ENCODE results near the gene WNK1. TPM values are rescaled to one million over a fixed set of nuclear protein-coding genes. Genes with fewer than 3 reads are reported as not detected.

The WNK1 gene
- total RNA-seq, 1 experiment from 2014 or later, result 117 TPM

- Mint-ChIP-seq H3K36me3 (ENCODE audit: insufficient read depth in 1 of 3, low read depth in 3 of 3) (peaks cover 32 to 82% (median 63%) of the 10 kb centered on the region in 3 experiments; a peak in 6 of 7 replicates), H3K4me3 (no peak overlapping the region), H3K27ac (peak overlapping the region; percentile 0 to 36 (median 34); a peak in 4 of 7 replicates)
Observed at GRCh38 chr12:905261-906031, 153.1 kb downstream of the WNK1 start.

More at GRCh38 chr12:905261-906031, 153.1 kb downstream of the WNK1 start:
- DNase-seq, result no peak
- H3K79me2 ChIP-seq (ENCODE audit: insufficient read depth, low read length), result no peaks in the 10 kb centered on the region
- no CpG with 5 or more reads among the region's 9 CpGs for WGBS (ENCODE audit: extremely low coverage, insufficient read length, low lambda C conversion rate)
- H3K23ac ChIP-seq (ENCODE audit: insufficient read length, low read depth, low read length), result no peak overlapping the region
- no peaks in the 10 kb centered on the region for H3K27me3 Mint-ChIP-seq (ENCODE audit: low read depth)
- H2BK20ac ChIP-seq (ENCODE audit: low read depth, low read length, poor library complexity, severe bottlenecking), result no peak overlapping the region
- no peak overlapping the region for H4K91ac ChIP-seq (ENCODE audit: insufficient read length, low read depth, low read length)
- peaks cover 0 to 10% of the 10 kb centered on the region in 2 experiments; a peak in 2 of 4 replicates for H3K4me1 Mint-ChIP-seq
- H3K23me2 ChIP-seq (ENCODE audit: insufficient read length, low read depth, low read length, poor library complexity, severe bottlenecking), result no peaks in the 10 kb centered on the region
- H4K8ac ChIP-seq (replicated peaks; ENCODE audit: insufficient read length, low read depth, low read length), result no peak overlapping the region
- H3K4ac ChIP-seq (ENCODE audit: low read depth, low read length), result no peak overlapping the region
- H3K4me1 ChIP-seq (ENCODE audit: insufficient read depth, low read length), result no peaks in the 10 kb centered on the region
- H2AK5ac ChIP-seq (ENCODE audit: insufficient read length, low read length), result no peak overlapping the region
- no peak overlapping the region for H3T11ph ChIP-seq (ENCODE audit: low read length)
- H3K9ac ChIP-seq (ENCODE audit: extremely low read depth, insufficient read length, low read length), result no peak overlapping the region
- H2BK5ac ChIP-seq (ENCODE audit: insufficient read length, low read length), result no peak overlapping the region
- no peak overlapping the region for H3K56ac ChIP-seq (ENCODE audit: insufficient read length, low read depth, low read length)
- H2AFZ ChIP-seq (ENCODE audit: low read length), result no peak overlapping the region
- no peak overlapping the region for H4K5ac ChIP-seq (ENCODE audit: insufficient read length, low read depth, low read length)
- H2BK12ac ChIP-seq (ENCODE audit: insufficient read length, low read depth, low read length), result no peak overlapping the region
- H3K18ac ChIP-seq (ENCODE audit: insufficient read length, low read depth, low read length), result no peak overlapping the region
- H3K4me2 ChIP-seq (ENCODE audit: insufficient read depth, insufficient read length, low read length), result no peak overlapping the region
- no peaks in the 10 kb centered on the region for H3K9me3 ChIP-seq (ENCODE audit: control insufficient read depth, low read depth, low read length)
- no peak overlapping the region for H3K14ac ChIP-seq (ENCODE audit: insufficient read depth, low read length)
- TF ChIP-seq CTCF (conservative IDR thresholded peaks at IDR 0.05), result no peak
- no peaks in the 10 kb centered on the region; the same call in 1 of the 2 replicates for H3K27me3 ChIP-seq (ENCODE audit: insufficient read depth, low read length)
- no peaks in the 10 kb centered on the region for H3K79me1 ChIP-seq (ENCODE audit: insufficient read depth, low read depth, low read length, poor library complexity, severe bottlenecking)
- no peak overlapping the region for H2BK15ac ChIP-seq (ENCODE audit: low read depth, low read length)
- H3K27ac ChIP-seq (ENCODE audit: insufficient read length, low read depth, low read length), result no peak overlapping the region
- H4K20me1 ChIP-seq (ENCODE audit: control insufficient read depth, insufficient read depth, insufficient read length), result no peaks in the 10 kb centered on the region
- H3K9me3 Mint-ChIP-seq, result no peaks in the 10 kb centered on the region
- no peak overlapping the region for H2BK120ac ChIP-seq (ENCODE audit: low read depth, low read length, poor library complexity, severe bottlenecking)

Data from H9 (cell line).